ENCODE measurements around the gene LRMDA.

DNA sequence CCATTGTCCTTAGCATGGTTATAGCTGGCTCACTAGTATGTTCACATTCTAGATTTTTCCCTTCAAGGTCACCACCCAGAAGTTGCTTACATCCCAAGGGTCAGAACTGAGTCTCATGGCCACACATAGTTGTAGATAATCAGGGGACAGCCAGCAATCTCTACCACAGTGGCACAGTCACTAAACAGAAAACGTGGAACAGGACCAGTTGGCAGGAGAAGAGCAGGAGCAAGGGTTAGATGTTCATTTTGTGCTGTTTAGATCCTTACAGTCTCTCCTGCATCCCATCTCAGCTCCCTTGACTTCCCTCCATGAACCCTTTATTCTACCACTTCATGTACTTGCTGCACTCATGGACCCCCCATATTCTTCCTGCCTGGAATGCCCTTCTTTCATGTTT, 73.9 kb downstream of the LRMDA start:
- TF ChIP-seq, protein P1, sequence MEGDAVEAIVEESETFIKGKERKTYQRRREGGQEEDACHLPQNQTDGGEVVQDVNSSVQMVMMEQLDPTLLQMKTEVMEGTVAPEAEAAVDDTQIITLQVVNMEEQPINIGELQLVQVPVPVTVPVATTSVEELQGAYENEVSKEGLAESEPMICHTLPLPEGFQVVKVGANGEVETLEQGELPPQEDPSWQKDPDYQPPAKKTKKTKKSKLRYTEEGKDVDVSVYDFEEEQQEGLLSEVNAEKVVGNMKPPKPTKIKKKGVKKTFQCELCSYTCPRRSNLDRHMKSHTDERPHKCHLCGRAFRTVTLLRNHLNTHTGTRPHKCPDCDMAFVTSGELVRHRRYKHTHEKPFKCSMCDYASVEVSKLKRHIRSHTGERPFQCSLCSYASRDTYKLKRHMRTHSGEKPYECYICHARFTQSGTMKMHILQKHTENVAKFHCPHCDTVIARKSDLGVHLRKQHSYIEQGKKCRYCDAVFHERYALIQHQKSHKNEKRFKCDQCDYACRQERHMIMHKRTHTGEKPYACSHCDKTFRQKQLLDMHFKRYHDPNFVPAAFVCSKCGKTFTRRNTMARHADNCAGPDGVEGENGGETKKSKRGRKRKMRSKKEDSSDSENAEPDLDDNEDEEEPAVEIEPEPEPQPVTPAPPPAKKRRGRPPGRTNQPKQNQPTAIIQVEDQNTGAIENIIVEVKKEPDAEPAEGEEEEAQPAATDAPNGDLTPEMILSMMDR (conservative IDR thresholded peaks at IDR 0.05; ENCODE audit: low read depth, low read length), result no peak
- no peak for TF ChIP-seq EZH2 (IDR thresholded peaks at IDR 0.05; ENCODE audit: low read length, unreplicated experiment)
- TF ChIP-seq EZH2phosphoT487 (IDR thresholded peaks at IDR 0.05; ENCODE audit: borderline replicate concordance, low read length), result no peak
